NCI-H524 treated with DMSO at 0.1 percent for 48 hours (cell line): ENCODE results near the gene HCN4.

Experiments used
- DNase-seq: peaks from one replicate; lab custom pipeline; 2025; lab: John Stamatoyannopoulos, UW

HCN4 gene

GRCh38 chr15:73295630-73296286, 73.0 kb downstream of the HCN4 start:
- no peak for DNase-seq

- DNase-seq, result no peak
Observed at GRCh38 chr15:73293773-73294172, 75.0 kb downstream of the HCN4 start.

GRCh38 chr15:73291441-73291840, 77.3 kb downstream of the HCN4 start:
- DNase-seq, result no peak

GRCh38 chr15:73287019-73287418, 81.7 kb downstream of the HCN4 start:
- no peak for DNase-seq

GRCh38 chr15:73286311-73286710, 82.4 kb downstream of the HCN4 start:
- DNase-seq, result no peak

GRCh38 chr15:73284090-73284716, 84.6 kb downstream of the HCN4 start:
- DNase-seq, result peak; percentile 7

- DNase-seq, result no peak
Observed at GRCh38 chr15:73283366-73283962, 85.3 kb downstream of the HCN4 start.

- no peak for DNase-seq
Observed at GRCh38 chr15:73282567-73283365, 86.0 kb downstream of the HCN4 start.

- DNase-seq, result no peak
Observed at GRCh38 chr15:73275862-73276261, 92.9 kb downstream of the HCN4 start.

GRCh38 chr15:73273181-73274002, 95.4 kb downstream of the HCN4 start:
- DNase-seq, result peak; percentile 21

GRCh38 chr15:73270366-73271097, 98.2 kb downstream of the HCN4 start:
- DNase-seq, result no peak
